Measurements from ENCODE around the gene MRPL54.

Gene MRPL54

GRCh38 chr19:3780786-3781304 is 18.4 kb downstream of the MRPL54 start:
- TF ChIP-seq, protein P1, sequence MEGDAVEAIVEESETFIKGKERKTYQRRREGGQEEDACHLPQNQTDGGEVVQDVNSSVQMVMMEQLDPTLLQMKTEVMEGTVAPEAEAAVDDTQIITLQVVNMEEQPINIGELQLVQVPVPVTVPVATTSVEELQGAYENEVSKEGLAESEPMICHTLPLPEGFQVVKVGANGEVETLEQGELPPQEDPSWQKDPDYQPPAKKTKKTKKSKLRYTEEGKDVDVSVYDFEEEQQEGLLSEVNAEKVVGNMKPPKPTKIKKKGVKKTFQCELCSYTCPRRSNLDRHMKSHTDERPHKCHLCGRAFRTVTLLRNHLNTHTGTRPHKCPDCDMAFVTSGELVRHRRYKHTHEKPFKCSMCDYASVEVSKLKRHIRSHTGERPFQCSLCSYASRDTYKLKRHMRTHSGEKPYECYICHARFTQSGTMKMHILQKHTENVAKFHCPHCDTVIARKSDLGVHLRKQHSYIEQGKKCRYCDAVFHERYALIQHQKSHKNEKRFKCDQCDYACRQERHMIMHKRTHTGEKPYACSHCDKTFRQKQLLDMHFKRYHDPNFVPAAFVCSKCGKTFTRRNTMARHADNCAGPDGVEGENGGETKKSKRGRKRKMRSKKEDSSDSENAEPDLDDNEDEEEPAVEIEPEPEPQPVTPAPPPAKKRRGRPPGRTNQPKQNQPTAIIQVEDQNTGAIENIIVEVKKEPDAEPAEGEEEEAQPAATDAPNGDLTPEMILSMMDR (IDR thresholded peaks at IDR 0.05; ENCODE audit: control insufficient read depth, extremely low read depth, insufficient read depth): no peak
- no peak for DNase-seq (ENCODE audit: low read depth)

DNA sequence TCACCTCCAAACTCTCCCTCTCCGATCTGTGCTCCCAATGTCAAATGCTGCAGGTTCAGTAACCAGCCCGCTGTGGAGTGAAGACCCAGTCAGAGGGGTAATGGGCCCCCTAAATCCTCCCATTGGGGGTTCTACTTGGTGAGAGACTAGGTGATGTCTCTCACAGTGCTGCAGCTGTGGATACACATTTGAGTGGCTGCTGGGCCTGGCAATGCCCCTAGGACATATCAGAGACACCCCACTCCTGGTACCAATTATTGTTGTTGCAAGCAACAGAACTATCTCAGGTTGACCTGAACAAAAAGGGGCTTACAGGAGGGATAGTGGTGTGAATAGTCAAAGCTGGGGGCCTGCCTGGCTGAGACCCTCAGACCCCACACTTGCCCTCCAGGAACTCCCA is 19.1 kb downstream of the MRPL54 start:
- TF ChIP-seq, protein P1 (IDR thresholded peaks at IDR 0.05; ENCODE audit: control insufficient read depth, extremely low read depth, insufficient read depth): no peak
- DNase-seq (ENCODE audit: low read depth): no peak
- H3K4me3 ChIP-seq (ENCODE audit: low read depth, low read length): no peak overlapping the region

More at GRCh38 chr19:3780786-3781304, 18.4 kb downstream of the MRPL54 start:
- H3K4me3 ChIP-seq (ENCODE audit: low read depth, low read length): no peak overlapping the region

- no peak overlapping the region for H3K4me3 ChIP-seq (ENCODE audit: low read depth, low read length)
- TF ChIP-seq, protein P1 (IDR thresholded peaks at IDR 0.05; ENCODE audit: control insufficient read depth, extremely low read depth, insufficient read depth): no peak
- DNase-seq (ENCODE audit: low read depth): no peak
Observed at GRCh38 chr19:3782330-3782729, 19.8 kb downstream of the MRPL54 start.

DNA sequence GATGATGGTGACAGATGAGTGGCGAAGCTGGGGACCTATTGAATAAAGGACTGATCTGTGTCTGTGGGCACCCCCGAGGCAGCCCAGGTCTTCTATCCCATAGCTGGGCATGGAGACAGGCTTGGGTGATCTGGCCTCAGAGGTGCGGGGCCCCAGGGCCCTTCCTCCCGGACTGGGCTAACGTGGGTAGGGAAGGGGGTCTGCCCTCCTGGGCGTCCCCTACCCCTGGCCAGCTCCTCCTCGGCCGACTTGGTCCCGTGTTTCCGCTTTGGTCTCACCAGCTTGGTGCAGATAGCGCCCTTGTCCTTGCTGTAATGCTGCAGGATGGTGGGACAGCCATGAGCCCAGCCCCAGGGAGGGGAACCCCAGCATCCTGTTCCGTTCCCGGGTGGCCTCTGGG is 20.4 kb downstream of the MRPL54 start:
- TF ChIP-seq, protein P1 (IDR thresholded peaks at IDR 0.05; ENCODE audit: control insufficient read depth, extremely low read depth, insufficient read depth): no peak
- DNase-seq (ENCODE audit: low read depth): no peak
- no peak overlapping the region for H3K4me3 ChIP-seq (ENCODE audit: low read depth, low read length)

- no peak overlapping the region for H3K4me3 ChIP-seq (ENCODE audit: low read depth, low read length)
- TF ChIP-seq, protein P1 (IDR thresholded peaks at IDR 0.05; ENCODE audit: control insufficient read depth, extremely low read depth, insufficient read depth): peak; percentile 24; the same call in 1 of the 2 replicates
- no peak for DNase-seq (ENCODE audit: low read depth)
Observed at GRCh38 chr19:3783660-3784584, 21.4 kb downstream of the MRPL54 start.

DNA sequence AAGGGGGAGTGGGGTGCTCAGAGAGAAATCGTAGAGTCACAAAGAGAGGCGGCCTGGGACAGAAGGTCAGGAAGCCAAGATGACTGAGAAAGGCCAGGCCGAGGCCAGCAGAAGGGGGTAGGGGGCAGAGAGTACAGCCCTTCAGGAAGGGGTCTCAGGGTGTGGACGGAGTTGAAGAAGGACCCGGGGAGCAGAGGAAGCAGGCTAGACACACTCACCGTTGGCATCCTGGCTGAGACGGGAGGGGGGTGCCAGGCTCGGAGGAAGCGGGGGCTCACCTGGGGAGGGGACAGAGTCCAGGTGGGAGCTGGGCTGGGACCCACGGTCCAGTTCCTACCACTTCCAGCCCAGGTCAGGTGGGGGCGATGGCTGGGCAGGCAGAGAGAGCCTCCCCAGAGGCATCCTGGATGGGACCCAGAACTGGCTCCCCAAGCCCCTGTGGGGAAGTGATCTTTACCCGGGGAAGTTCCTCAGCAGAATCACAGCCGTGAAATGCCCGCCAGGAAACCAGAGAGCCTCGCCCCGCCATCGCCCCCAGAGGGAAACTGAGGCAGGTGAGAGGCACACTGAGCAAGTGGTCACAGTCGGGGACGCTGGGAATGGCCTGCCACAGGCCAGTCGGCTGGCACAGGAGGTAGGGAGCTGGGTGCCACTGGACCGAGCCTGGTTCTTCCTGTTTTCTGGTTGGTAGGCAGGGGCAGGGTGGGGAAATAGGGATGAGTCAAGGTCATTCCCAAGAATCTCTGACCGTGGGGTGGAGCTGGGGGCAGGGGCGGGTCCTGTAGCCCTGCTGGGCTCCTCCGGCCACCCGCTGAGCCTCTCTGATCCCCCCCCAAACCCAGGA is 22.3 kb downstream of the MRPL54 start:
- no peak overlapping the region for H3K4me3 ChIP-seq (ENCODE audit: low read depth, low read length)
- DNase-seq (ENCODE audit: low read depth): no peak
- TF ChIP-seq, protein P1 (IDR thresholded peaks at IDR 0.05; ENCODE audit: control insufficient read depth, extremely low read depth, insufficient read depth): no peak
